Tibial nerve (tissue), 4 donors: ENCODE measurements around the gene USP37. TPM values are rescaled to one million over a fixed set of nuclear protein-coding genes. Genes with fewer than 3 reads are reported as not detected.
"Not testable (repeated sequence)": the region's sequence is repeated elsewhere in the genome, so short reads cannot be mapped to it uniquely, and the experiment has no call there.

Source experiments
- DNase-seq, 2 donors: peaks; one replicate each; pipeline ENCODE4 v3.0.0-alpha.2; 2019; ENCODE audit warnings: low spot score in 2 of 2
- H3K27ac ChIP-seq, 4 donors: fragments of 200-600 bp; sonication (generic) in 3 of 4; one replicate each; pipeline ENCODE4 v1.5.1; 2017 to 2019; ENCODE audit warnings: mild to moderate bottlenecking in 1 of 4
- H3K27me3 ChIP-seq, 2 donors: fragments of 200-600 bp; sonication (generic) in 1 of 2; one replicate each; pipeline versions ENCODE4 v1.5.1 to v1.6.0; 2017 to 2019
- H3K36me3 ChIP-seq, 3 donors: fragments of 200-600 bp; sonication (generic); one replicate each; pipeline ENCODE4 v1.5.1; 2018 to 2019
- H3K4me1 ChIP-seq, 4 donors: fragments of 200-600 bp; sonication (generic) in 3 of 4; one replicate each; pipeline ENCODE4 v1.5.1; 2017 to 2019
- H3K4me3 ChIP-seq, 4 donors: fragments of 200-600 bp; sonication (generic) in 3 of 4; one replicate each; pipeline ENCODE4 v1.5.1; 2017 to 2019; ENCODE audit warnings: mild to moderate bottlenecking in 1 of 4, moderate library complexity in 1 of 4
- H3K9me3 ChIP-seq, 4 donors: fragments of 200-600 bp; sonication (generic) in 3 of 4; one replicate each; pipeline ENCODE4 v1.5.1; 2017 to 2019
- CTCF ChIP-seq, 5 experiments: fragments of 200-600 bp in 3 of 5; fragments of 450-650 bp in 2 of 5; sonication (generic) in 3 of 5; IDR thresholded peaks; one replicate each; pipeline ENCODE4 v1.5.1; 2016 to 2019; ENCODE audit warnings: antibody characterized with exemption in 5 of 5, mild to moderate bottlenecking in 3 of 5, moderate library complexity in 2 of 5
- EP300 ChIP-seq, 2 donors: sonication (generic); formaldehyde crosslinking; IDR thresholded peaks; one replicate each; pipeline ENCODE4 v1.6.1; 2017; ENCODE audit warnings: antibody characterized with exemption in 2 of 2, mild to moderate bottlenecking in 1 of 2
- POLR2A ChIP-seq, 2 donors: fragments of 450-650 bp; IDR thresholded peaks; one replicate each; pipeline ENCODE4 v1.6.1; 2017; ENCODE audit warnings: antibody characterized with exemption in 2 of 2, mild to moderate bottlenecking in 2 of 2, moderate library complexity in 2 of 2
- WGBS, 2 donors: methylation state at CpG; one replicate each; pipeline ENCODE4 v1.1.5; 2018; 5-methylcytosine and 5-hydroxymethylcytosine counted together
- total RNA-seq, 4 donors: library from RNA; depleted of rRNA; stranded (reverse); fragments of >200 nt; gene quantifications; one replicate each; pipeline ENCODE4 v1.1.0, GENCODE V29; 2016

The USP37 gene
- total RNA-seq, 4 donors from 2014 or later, result 14.0 to 40.8 (median 19.9) TPM

GRCh38 chr2:218529990-218530389 is 38.2 kb downstream of the USP37 start:
- peaks cover 0 to 96% (median 4%) of the 10 kb centered on the region in 3 donors for H3K36me3 ChIP-seq
- 96 to 97% methylated on average over 2 of the region's 2 CpGs for WGBS, 2 donors
- H3K4me1 ChIP-seq, result no peaks in the 10 kb centered on the region
- H3K9me3 ChIP-seq, result no peaks in the 10 kb centered on the region
- TF ChIP-seq CTCF (IDR thresholded peaks at IDR 0.05) (no peak), POLR2A (IDR thresholded peaks at IDR 0.05) (no peak), EP300 (IDR thresholded peaks at IDR 0.05) (no peak)
- no peaks in the 10 kb centered on the region for H3K27me3 ChIP-seq
- no peak overlapping the region for H3K27ac ChIP-seq
- DNase-seq, result no peak
- no peak overlapping the region for H3K4me3 ChIP-seq

DNA sequence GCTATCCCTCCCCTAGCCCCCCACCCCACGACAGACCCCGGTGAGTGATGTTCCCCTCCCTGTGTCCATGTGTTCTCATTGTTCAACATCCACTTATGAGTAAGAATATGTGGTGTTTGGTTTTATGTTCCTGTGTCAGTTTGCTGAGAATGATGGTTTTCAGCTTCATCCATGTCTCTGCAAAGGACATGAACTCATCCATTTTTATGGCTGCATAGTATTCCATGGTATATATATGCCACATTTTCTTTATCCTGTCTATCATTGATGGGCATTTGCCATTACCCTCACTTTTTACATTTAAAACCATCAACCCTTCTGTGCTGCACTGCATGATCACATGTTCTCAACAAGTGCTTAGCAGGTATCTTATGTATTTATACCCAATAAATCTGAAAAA is 39.7 kb downstream of the USP37 start:
- H3K4me3 ChIP-seq, H3K27me3 ChIP-seq, H3K4me1 ChIP-seq, H3K27ac ChIP-seq, DNase-seq: not testable (repeated sequence)
- peaks cover 0 to 12% (median 0%) of the 10 kb centered on the region in 4 donors for H3K9me3 ChIP-seq
- H3K36me3 ChIP-seq, result peaks cover 0 to 99% (median 4%) of the 10 kb centered on the region in 3 donors
- 100% methylated on average over 2 of the region's 2 CpGs for WGBS, 2 donors

DNA sequence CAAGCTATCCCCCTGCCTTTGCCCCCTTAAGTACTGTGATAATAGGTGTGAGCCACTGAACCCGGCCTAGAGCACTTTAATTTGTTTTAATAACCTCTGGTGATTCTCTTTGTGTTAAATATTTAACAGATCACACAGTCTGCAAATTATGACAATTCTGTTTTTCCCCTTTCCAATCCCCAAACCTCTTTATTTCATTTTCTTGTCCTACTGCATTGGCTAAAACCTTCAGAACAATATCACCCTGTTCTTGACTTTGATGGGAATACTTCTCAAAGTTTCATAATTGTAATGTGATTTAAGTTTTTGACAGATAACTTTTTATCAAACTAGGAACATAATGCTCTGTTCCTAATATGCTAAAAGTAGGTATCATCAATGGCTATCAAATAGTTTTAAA is 44.5 kb downstream of the USP37 start:
- H3K9me3 ChIP-seq, result peaks cover 0 to 12% (median 0%) of the 10 kb centered on the region in 4 donors
- WGBS, 2 donors, result 95 to 96% methylated on average over 1 of the region's 1 CpG
- H3K4me3 ChIP-seq, result no peak overlapping the region
- no peaks in the 10 kb centered on the region for H3K4me1 ChIP-seq
- DNase-seq, result no peak
- H3K27ac ChIP-seq, result no peak overlapping the region
- no peaks in the 10 kb centered on the region for H3K27me3 ChIP-seq
- H3K36me3 ChIP-seq, result peaks cover 0 to 93% (median 0%) of the 10 kb centered on the region in 3 donors
- TF ChIP-seq POLR2A (IDR thresholded peaks at IDR 0.05) (no peak), CTCF (IDR thresholded peaks at IDR 0.05) (no peak), EP300 (IDR thresholded peaks at IDR 0.05) (no peak)

DNA sequence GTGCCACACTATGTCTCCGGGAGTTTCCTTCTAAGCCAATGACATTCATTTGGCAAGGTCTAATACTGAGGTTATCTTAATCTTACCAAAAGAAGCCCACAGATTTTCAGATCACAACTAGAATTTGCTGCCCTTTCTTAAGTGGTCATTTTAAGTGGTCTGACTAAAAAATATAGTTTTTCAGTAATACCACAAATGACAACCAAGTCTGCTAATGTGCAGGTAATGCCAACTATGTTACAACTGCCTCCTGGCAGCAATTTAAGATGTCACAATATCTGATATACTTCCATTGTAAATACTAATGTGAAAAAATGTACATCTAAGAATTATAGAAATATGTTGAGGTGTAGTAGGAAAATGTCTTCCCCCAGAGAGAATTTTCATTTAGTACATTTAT is 49.3 kb downstream of the USP37 start:
- no peak for DNase-seq
- Histone ChIP-seq H3K9me3 (peaks cover 0 to 3% (median 0%) of the 10 kb centered on the region in 4 donors), H3K36me3 (peaks cover 0 to 57% (median 0%) of the 10 kb centered on the region in 3 donors), H3K27me3 (no peaks in the 10 kb centered on the region), H3K27ac (no peak overlapping the region), H3K4me1 (no peaks in the 10 kb centered on the region), H3K4me3 (no peak overlapping the region)
- TF ChIP-seq POLR2A (IDR thresholded peaks at IDR 0.05) (no peak), CTCF (IDR thresholded peaks at IDR 0.05) (no peak), EP300 (IDR thresholded peaks at IDR 0.05) (no peak)
- 90 to 93% methylated on average over 1 of the region's 1 CpG for WGBS, 2 donors

- TF ChIP-seq EP300 (IDR thresholded peaks at IDR 0.05) (no peak), CTCF (IDR thresholded peaks at IDR 0.05) (no peak), POLR2A (IDR thresholded peaks at IDR 0.05) (no peak)
- DNase-seq, result no peak
- no peak overlapping the region for H3K27ac ChIP-seq
- no peaks in the 10 kb centered on the region for H3K27me3 ChIP-seq
- no peaks in the 10 kb centered on the region for H3K4me1 ChIP-seq
- 65 to 70% methylated on average over 5 of the region's 5 CpGs for WGBS, 2 donors
- H3K9me3 ChIP-seq, result no peaks in the 10 kb centered on the region
- H3K4me3 ChIP-seq, result no peak overlapping the region
- peaks cover 0 to 46% (median 0%) of the 10 kb centered on the region in 3 donors for H3K36me3 ChIP-seq
These were observed 50.5 kb downstream of the USP37 start for GRCh38 chr2:218517434-218518206.
